HepG2 (cell line): ENCODE measurements around the gene ATF3.

Experiments used
- MAX ChIP-seq: IDR thresholded peaks from 2 replicates; pipeline ENCODE4 v1.6.1; 2012; ENCODE audit warnings: inconsistent platforms
- ZNF451 ChIP-seq: sonication (generic); formaldehyde crosslinking; IDR thresholded peaks from 2 replicates; pipeline ENCODE4 v1.5.0; 2020; ENCODE audit warnings: mild to moderate bottlenecking, missing genetic modification reagents
- ZNF558 ChIP-seq: sonication (generic); formaldehyde crosslinking; IDR thresholded peaks from 2 replicates; pipeline ENCODE4 v1.9.0; 2022; ENCODE audit warnings: mild to moderate bottlenecking, missing genetic modification reagents, borderline replicate concordance
- ZSCAN22 ChIP-seq: sonication (generic); formaldehyde crosslinking; IDR thresholded peaks from 2 replicates; pipeline ENCODE4 v1.4.0; 2020; ENCODE audit warnings: mild to moderate bottlenecking, missing genetic modification reagents
- TF ChIP-seq, protein P1 (sequence below): sonication (generic); formaldehyde crosslinking; IDR thresholded peaks from 2 replicates; pipeline ENCODE4 v1.5.0; 2020; ENCODE audit warnings: mild to moderate bottlenecking, missing genetic modification reagents, moderate library complexity
- TF ChIP-seq, protein P2 (sequence below), 2 experiments: IDR thresholded peaks; 2 replicates each; pipeline ENCODE4 v1.6.1; 2011 to 2012; ENCODE audit warnings: low read length in 2 of 2, borderline replicate concordance in 1 of 2, low read depth in 1 of 2, mild to moderate bottlenecking in 1 of 2, moderate library complexity in 1 of 2

GRCh38 chr1:212584092-212584886 lies 24.3 kb upstream of the ATF3 start:
- TF ChIP-seq MAX (no peak), ZNF558 (no peak), ZNF451 (no peak), ZSCAN22 (CRISPR knock-in tag) (no peak)
- TF ChIP-seq, protein P1, sequence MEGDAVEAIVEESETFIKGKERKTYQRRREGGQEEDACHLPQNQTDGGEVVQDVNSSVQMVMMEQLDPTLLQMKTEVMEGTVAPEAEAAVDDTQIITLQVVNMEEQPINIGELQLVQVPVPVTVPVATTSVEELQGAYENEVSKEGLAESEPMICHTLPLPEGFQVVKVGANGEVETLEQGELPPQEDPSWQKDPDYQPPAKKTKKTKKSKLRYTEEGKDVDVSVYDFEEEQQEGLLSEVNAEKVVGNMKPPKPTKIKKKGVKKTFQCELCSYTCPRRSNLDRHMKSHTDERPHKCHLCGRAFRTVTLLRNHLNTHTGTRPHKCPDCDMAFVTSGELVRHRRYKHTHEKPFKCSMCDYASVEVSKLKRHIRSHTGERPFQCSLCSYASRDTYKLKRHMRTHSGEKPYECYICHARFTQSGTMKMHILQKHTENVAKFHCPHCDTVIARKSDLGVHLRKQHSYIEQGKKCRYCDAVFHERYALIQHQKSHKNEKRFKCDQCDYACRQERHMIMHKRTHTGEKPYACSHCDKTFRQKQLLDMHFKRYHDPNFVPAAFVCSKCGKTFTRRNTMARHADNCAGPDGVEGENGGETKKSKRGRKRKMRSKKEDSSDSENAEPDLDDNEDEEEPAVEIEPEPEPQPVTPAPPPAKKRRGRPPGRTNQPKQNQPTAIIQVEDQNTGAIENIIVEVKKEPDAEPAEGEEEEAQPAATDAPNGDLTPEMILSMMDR = no peak
- TF ChIP-seq, protein P2, sequence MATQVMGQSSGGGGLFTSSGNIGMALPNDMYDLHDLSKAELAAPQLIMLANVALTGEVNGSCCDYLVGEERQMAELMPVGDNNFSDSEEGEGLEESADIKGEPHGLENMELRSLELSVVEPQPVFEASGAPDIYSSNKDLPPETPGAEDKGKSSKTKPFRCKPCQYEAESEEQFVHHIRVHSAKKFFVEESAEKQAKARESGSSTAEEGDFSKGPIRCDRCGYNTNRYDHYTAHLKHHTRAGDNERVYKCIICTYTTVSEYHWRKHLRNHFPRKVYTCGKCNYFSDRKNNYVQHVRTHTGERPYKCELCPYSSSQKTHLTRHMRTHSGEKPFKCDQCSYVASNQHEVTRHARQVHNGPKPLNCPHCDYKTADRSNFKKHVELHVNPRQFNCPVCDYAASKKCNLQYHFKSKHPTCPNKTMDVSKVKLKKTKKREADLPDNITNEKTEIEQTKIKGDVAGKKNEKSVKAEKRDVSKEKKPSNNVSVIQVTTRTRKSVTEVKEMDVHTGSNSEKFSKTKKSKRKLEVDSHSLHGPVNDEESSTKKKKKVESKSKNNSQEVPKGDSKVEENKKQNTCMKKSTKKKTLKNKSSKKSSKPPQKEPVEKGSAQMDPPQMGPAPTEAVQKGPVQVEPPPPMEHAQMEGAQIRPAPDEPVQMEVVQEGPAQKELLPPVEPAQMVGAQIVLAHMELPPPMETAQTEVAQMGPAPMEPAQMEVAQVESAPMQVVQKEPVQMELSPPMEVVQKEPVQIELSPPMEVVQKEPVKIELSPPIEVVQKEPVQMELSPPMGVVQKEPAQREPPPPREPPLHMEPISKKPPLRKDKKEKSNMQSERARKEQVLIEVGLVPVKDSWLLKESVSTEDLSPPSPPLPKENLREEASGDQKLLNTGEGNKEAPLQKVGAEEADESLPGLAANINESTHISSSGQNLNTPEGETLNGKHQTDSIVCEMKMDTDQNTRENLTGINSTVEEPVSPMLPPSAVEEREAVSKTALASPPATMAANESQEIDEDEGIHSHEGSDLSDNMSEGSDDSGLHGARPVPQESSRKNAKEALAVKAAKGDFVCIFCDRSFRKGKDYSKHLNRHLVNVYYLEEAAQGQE (IDR thresholded peaks at IDR 0.05; ENCODE audit: borderline replicate concordance in 1 of 2, low read depth in 1 of 2, low read length in 2 of 2) = no peak
